HFF-Myc (cell line): ENCODE data around the gene PTPN3.

ENCODE experiments used
- DNase-seq: peaks from one replicate; pipeline ENCODE4 v3.0.0-alpha.2; 2011; ENCODE audit warnings: low read depth; ENCODE audit errors: extremely low read depth
- H3K4me3 ChIP-seq: replicated peaks from 2 replicates; pipeline ENCODE4 v1.5.1; 2011; ENCODE audit warnings: low read depth, mild to moderate bottlenecking, control low read depth, low read length
- TF ChIP-seq, protein P1 (sequence below): IDR thresholded peaks from 2 replicates; pipeline ENCODE4 v1.5.1; 2012; ENCODE audit warnings: mild to moderate bottlenecking, low read depth, low read length, control low read depth; ENCODE audit errors: missing control alignments

Gene PTPN3

DNA sequence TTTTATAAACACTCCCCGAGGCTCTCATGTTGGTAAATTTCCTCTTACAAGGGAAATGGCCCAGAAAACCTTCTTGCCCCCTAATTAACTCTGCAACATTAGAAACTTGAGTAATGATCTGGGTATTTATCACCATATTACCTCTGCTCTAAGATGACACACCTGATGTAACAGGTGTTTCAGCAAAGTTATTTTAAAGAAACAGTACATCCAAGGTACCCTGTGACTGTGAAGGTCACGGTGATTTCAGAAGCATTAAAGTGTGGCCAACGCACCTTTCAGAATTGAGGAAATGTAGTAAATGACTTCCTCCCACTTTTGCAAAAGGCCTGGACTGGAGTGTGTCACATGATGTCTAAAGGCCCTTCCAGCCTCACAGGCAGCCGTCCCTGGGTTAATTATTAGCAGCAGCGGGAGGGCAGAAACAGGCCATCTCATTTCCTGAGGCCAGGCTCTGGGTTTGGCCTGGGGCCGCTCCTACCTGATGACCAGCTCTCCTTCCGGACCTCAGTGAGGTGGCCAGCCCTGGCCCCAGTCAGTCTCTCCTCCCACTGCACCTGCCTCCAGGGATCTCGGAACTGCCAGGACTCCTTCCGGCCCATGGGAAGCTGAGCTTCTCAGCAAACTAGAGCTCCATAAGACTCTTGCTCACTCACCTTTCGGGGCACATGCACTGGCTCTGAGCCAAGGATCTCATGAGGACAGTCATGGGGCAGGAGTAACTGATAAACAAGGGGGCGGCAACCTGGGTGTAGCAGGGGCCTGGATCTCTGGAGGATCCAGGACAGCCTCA, 20.7 kb downstream of the PTPN3 start:
- TF ChIP-seq, protein P1, sequence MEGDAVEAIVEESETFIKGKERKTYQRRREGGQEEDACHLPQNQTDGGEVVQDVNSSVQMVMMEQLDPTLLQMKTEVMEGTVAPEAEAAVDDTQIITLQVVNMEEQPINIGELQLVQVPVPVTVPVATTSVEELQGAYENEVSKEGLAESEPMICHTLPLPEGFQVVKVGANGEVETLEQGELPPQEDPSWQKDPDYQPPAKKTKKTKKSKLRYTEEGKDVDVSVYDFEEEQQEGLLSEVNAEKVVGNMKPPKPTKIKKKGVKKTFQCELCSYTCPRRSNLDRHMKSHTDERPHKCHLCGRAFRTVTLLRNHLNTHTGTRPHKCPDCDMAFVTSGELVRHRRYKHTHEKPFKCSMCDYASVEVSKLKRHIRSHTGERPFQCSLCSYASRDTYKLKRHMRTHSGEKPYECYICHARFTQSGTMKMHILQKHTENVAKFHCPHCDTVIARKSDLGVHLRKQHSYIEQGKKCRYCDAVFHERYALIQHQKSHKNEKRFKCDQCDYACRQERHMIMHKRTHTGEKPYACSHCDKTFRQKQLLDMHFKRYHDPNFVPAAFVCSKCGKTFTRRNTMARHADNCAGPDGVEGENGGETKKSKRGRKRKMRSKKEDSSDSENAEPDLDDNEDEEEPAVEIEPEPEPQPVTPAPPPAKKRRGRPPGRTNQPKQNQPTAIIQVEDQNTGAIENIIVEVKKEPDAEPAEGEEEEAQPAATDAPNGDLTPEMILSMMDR, result no peak
- DNase-seq, result no peak
- no peak overlapping the region for H3K4me3 ChIP-seq

DNA sequence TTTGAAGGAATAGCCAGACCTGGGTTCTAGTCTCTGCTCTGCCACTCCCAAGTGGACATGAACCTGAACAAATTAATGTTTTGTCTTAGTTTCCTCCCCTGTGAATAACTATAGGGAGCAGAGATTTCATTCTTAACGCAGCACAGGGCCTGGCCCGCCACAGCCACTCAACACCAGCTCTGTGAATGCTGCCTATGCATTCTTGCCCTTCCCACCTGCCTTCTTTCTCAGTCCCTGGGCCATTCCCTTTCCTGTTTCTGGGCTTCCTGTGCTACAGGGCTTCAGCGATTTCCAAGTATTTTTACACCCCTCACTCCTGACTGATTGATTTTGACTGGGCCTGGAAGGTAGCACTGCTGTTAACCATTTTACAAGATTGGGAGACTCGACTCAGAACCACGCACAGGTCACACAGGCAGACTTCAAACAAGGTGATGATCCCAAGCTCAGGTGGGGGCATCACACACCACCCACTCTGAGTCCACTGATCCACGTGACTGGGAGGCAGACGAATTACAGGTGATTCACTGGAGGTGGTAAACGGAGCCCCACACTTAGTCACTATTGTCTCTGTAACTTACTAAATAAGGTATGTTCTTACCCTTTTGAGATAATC, 21.4 kb downstream of the PTPN3 start:
- TF ChIP-seq, protein P1, result no peak
- DNase-seq, result no peak
- H3K4me3 ChIP-seq, result no peak overlapping the region

DNA sequence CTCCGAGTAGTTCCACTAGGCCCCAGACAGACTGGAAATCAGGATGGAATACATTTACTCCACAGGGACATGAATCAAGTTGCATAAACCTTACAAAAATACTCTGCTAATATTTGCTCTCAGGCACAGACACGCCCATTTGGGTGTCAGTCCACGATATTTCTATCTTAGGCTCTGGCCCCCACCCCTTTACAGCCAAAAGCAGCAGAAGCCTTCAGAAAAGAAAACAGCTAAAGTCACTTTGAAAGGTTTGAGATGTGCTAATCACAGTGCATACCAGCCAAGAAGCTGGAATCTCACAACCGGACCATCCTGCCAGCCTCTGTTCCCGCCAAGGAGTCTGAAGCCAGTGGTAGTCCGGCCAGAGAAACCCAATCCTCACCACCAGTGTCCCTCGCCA, 22.6 kb downstream of the PTPN3 start:
- no peak overlapping the region for H3K4me3 ChIP-seq

DNA sequence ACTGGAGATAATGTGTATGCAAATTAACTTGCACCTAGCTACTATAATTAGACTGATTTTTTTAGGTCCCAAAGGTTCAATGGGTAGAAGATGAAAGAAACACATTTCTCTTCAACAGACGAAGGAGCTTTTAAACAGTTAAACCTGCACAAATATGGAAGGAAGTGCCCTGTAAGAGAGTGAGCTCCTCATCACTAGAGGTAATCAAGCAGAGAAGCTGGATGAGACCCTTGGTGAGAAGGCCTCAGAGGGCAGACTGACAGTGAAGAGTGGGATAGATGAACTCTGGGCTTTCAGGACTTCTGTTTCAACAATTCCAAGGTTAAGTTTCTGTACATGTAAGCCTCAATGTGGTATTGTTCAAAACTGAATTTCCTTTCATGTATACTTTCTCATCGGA, 23.2 kb downstream of the PTPN3 start:
- no peak overlapping the region for H3K4me3 ChIP-seq
- DNase-seq, result no peak
- TF ChIP-seq, protein P1, result no peak

More for the DNA sequence above, 22.6 kb downstream of the PTPN3 start:
- no peak for DNase-seq
- TF ChIP-seq, protein P1, result no peak

DNA sequence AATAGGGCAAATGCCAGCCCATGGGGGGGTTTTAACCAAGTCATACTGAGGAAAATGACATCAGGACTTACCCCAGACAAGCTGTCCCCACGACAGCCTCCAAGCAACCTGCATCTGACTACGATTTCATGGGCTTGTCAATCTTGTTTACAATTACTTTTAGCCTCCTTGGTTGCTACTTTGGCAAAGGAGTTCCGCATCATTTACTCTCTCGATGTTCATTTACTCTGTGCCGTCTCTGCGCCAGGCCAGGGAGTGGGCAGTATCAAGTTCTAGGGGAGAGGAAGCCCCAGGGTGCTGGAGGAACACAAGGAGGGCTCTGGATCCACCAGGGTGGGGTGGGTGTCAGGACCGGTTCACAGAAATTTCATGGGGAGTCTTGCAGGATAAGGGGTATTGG, 23.9 kb downstream of the PTPN3 start:
- DNase-seq, result no peak
- TF ChIP-seq, protein P1, result no peak

DNA sequence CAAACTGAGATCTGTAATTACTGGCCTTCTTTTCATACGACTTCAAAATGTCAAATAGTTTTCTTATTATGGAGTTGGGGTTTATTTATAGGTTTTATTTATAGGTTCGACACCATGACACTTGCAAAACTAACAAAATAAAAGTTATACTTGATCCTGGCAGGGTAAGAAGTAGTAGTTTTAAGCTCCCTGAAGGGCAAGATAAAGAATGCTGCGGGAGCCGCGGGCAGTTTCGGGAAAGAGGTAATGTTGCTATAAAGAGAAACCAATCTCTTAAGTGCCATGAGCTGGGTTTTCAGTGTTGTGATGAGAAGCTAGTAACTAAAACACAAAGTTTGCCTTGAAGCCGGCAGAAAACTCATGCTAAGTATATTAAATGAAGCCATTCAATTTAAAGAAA, 24.8 kb downstream of the PTPN3 start:
- TF ChIP-seq, protein P1, result no peak
- no peak overlapping the region for H3K4me3 ChIP-seq
- no peak for DNase-seq

More for the DNA sequence above, 23.9 kb downstream of the PTPN3 start:
- no peak overlapping the region for H3K4me3 ChIP-seq
